Stimulated activated CD4-positive, alpha-beta T cell treated with anti-CD3 and anti-CD28 coated beads, Interleukin-15, amount 100 ng/mL, for 48 hours (primary cell): Measurements from ENCODE around the gene NEU2.
"Not testable (repeated sequence)": the region's sequence is repeated elsewhere in the genome, so short reads cannot be mapped to it uniquely, and the experiment has no call there.

Experiments used
- DNase-seq, 2 donors: peaks; one replicate each; pipeline ENCODE4 v3.0.0-alpha.2; 2020; ENCODE audit warnings: low read depth in 2 of 2

NEU2 gene

DNA sequence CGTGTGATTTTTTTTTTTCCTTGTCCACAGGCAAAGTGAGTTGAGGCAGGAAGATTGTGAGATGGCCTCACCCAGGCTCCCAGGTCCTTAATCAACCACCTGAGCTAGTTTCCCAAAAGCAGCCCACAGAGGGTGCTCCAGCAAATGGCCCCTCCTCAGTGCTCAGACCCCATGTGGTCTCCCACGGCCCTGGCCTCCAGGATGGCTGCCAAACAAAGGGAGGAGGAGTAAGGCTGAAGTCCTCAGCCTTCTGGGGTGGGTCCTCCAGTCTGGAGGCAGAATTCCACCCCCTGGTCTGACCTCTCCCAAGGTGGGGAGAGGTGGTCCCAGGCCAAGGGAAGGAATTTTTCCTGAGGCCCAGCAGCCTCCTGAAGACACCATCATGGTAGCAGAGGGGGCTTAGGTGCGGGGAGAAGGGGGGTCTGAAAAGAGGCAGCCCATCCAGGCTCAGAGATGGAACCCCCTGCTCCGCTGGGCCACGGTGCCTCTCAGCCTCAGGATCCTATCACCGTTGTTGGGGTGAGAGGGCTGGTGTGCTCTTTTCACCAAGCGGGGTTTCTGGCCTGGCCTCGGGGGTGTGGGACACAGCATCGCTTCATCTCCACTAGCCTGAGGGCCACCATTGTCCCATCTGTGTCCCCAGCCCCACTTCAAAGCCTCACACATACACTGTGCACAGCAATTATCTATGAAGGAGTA is 21.8 kb upstream of the NEU2 start:
- DNase-seq, result no peak

DNA sequence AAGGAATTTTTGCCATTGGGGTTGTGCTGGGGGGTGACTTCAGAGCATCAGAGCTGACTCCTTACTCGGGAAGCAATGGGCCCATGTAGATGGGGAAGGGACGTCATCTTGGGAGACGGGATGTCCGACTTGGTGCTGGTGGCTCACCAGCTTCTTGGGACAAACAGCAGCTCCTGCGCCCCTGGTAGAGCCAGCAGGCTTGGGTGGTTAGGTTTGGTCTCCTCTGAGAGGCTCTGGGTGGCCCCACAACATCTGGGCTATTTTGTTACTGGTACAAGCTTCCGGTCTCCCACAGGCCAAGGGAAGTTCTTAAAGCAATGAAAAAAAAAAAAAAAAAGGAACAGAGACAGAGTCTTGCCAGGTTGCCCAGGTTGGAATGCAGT is 21.2 kb upstream of the NEU2 start:
- DNase-seq, result no peak

DNA sequence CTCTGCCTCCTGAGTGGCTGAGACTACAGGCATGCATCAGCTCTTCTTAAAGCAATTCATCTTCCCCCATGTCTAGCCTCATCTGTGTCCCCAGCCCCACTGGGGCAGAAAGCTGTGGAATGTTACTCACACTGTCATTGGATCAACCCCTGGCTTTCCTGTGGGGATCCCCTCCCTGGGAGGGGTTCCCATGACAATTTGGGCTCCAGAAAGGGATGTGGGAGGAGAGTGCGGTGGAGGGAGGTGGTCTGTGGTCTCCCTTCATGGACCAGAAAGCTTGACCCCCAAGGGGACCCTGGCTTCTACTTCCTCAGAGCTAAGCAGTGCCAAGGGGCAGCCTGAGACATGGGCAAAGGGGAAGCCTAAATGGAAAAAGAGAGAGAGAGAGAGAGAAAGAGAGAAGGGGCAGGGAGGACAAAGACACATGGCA is 20.8 kb upstream of the NEU2 start:
- no peak for DNase-seq

DNA sequence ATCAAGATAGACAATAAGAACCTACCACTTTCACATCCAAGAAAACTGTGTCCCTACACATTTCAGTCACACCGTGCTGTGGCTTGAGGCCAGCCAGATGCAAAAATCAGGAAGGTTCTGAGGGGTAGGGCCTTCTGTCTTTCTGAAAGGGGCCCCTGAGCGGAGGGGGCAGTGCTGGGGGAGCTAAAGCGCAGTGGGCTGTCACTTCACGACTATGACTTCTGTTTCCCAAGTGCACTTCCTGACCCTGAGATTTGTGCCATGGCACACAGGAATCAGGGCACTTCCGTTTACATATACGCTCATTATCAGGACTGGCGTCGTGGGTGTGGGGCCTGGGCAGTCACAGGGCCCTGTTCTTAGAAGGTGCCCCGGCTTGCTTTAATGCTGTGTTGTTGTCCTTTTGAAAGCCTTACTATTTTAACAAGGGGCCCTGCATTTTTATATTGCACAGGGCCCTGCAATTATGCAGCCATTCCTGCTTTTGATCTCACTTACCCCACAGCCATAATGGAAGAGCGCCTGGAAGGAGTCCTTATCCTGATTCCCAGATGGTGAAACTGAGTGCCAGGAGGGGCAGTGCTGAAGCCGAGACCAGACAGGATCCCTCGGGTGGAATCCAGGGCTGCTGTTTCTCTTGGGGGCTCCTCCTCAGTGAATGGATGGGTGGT is 20.0 kb upstream of the NEU2 start:
- DNase-seq, result no peak

DNA sequence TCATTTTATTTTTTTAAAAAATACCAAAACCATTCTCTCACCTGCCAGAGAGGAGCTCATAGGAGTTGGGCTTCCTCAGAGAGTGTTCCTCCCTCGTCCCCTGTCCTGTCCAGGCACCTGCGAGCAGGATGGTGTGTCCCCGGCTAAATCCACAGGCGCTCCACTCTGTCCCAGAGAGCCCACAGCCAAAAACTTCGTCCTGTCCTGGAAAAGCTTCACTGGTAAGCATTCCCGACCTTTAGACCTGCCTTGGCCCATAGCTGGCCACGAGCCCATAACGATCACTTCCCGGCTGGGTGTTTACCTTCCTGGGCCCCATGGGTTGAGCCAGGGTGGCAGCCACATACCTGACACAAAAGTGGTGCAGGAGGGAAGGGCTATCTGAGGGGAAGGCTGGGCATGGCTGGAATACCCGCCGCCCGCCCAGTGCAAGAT is 19.4 kb upstream of the NEU2 start, which contains the start of gene NGEF:
NGEF (minus strand) TSS at position 230 of the 435 bp plus-strand sequence. CDS start 38,366 bp downstream, outside the sequence.
- DNase-seq, result no peak

DNA sequence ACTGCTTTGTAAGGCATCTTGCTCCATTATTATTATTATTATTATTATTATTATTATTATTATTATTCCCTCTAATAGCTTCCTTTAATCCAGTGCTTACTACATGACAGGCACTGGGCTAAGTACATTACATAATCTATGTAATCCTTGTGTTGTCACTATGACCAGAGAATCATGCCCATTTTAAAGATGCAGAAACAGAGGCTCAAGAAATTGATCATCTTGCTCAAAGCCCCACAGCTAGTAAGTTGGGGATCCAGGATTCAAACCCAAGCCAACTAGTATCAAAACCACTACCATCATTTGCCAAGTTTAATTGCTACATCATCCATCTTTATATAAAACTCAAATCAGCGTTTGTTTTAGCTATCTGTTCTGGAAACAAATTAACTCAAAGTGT is 18.8 kb upstream of the NEU2 start:
- no peak for DNase-seq

DNA sequence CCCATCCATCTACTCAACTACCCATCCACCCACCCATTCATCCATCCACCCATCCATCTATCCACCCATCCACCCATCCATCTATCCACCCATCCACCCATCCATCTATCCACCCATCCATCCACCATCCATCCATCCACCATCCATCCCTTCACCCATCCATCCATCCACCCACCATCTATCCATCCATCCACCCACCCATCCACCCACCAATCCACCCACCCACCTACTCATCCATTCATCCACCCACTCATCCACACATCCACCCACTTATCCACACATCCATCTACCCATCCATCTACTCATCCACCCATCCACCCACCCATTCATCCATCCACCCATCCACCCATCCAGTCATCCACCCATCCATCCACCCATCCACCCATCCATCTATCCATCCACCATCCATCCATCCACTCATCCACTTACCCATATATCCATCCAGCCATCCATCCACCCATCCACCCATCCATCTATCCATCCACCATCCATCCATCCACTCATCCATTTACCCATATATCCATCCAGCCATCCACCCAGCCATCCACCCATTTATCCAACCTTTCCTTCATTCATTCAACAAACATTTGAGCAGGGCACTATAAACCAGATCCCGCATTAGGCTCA is 17.3 kb upstream of the NEU2 start:
- DNase-seq, result no peak

DNA sequence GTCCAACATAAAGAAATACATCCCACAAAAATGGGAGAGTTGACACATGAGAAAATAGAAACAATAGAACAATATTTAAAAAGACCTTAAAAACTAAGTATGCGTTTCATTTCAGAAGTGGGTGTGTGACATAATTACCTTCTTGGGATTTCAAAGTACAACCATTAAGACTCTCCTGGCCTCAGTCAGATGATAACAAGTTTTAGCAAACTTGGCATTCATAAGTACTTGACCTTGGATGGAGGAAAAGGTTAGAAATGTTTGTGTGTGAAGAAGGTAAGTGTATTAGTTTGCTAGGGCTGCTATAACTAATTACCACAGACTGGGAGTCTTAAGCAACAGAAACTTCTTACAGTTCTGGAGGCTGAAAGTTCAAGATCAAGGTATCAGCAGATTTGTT is 14.5 kb upstream of the NEU2 start:
- DNase-seq, result no peak

DNA sequence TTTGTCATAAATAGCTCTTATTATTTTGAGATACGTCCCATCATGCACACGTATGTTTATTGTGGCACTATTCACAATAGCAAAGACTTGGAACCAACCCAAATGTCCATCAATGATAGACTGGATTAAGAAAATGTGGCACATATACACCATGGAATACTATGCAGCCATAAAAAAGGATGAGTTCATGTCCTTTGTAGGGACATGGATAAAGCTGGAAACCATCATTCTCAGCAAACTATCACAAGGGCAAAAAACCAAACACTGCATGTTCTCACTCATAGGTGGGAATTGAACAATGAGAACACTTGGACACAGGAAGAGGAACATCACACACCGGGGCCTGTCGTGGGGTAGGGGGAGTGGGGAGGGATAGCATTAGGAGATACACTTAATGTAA is 12.9 kb upstream of the NEU2 start:
- DNase-seq, result not testable (repeated sequence)

DNA sequence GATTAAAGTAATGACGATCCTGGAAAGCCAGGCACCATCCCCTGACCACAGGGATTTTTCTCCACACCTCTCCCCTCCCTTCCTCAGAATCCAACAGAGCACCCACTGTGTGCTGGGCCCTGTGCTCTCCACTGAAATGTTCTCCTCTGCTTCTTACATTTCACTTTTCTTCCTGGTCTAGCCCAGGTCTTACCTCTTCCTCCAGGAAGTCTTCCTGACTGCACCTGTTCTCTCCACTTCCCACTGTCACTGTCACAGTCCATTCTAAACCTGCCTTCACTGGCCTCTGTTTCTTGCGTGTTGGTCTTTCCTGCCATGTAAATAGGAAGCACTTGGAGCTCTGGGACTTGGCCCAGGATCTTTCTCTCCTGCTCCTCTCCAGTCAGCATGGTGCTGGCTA is 12.0 kb upstream of the NEU2 start:
- DNase-seq, result no peak

DNA sequence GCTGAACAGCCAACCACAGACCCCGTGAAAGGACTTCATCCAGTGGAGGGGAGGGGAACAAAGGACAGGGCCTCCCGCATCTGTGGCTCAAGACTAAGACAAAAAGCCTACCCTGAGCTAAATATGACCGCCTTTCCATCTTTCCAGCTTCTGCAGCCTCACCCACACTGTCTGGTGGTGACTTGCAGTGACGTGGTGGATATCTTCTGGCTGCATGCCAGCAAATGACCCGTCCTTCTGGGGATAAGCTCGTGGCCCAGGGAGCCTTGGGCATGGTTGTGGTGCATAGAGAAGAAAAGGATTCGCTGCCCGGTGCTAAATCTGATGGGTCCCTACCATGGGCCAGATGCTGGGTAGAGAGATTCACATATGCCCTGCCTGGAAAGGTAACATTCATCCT is 10.7 kb upstream of the NEU2 start:
- DNase-seq, result no peak

DNA sequence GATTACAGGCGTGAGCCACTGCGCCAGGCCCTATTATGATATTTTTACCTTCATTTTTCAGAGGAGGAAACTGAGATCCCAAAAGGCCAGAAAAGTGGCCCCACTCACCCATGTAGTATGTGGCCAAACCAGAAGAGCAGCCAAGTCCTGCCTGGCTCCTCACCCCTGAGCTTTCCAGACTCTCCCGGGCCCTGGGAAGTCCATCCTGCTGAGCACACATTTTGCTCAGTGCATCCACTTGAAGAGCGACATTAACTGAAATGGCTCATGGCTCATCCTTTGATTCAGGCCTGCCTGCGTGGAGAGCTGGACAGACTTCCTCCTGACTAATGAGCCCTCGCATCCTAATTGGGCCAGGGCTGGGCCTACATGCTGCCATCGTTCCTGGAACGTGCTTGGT is 9.9 kb upstream of the NEU2 start:
- no peak for DNase-seq

DNA sequence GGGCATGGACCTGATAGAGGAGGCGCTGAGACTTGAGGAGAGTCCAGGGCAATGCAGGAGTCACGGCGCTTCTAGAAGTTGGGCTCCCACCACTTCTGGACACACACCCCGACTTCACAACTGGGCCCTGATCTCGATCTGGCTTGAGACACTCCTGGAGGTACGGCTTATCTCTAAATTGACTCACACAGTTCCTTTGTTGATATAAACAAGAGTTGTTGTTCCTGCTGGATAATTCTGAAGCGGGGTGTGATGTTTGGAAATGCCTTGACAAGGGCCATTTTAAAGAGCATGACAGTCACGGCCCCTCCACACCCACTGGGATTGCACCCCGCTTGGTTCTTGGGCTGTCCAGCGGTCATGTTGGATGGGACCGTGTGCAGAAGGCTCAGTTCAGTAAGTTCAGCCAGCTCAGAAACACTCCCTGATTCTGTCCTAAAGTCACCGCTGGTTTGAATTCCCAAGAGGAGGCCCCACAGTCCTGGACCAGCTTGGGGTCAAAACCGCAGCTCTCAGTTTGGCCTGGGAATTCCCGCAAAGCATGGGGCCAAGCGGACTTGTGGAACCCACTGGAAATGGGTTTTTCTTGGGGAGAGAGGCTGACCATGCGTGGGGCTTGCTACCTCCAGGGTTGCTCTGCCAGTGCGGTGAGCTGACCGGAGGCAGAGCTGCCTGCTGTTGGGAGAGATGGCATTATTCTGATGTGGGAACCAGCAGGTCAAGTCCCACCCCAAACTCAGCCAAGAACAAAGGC is 9.3 kb upstream of the NEU2 start:
- DNase-seq, result no peak

DNA sequence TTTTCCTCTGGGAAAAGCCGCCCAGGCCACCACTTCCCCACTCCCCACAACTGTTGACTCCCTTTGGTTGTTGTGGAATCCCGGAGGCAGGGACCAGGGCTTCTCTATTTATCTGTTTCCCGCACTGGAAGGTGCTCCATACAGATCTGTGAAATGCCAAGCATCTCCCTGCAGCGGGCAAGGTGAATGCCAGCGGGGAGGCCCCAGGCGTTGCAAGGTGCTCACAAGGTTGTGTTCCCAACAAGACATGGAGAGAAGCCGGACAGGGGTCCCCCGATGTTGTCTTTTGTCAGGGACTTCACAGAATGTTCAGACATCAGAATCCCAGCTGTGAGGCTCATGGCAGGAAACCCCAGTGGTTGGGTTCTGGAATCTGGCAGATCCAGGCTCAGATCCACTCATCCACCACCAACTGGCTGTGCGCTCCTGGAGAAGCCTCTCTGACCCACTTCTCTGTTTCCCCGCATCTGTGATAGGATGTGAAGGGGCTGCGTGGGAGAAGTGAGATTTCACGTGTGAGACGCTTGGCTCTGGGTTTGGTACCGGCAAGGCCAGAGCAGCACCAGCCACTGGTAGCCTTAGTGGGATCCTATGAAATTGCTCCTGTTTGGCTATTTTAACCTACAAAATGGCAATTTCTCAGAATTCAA is 8.6 kb upstream of the NEU2 start:
- no peak for DNase-seq

DNA sequence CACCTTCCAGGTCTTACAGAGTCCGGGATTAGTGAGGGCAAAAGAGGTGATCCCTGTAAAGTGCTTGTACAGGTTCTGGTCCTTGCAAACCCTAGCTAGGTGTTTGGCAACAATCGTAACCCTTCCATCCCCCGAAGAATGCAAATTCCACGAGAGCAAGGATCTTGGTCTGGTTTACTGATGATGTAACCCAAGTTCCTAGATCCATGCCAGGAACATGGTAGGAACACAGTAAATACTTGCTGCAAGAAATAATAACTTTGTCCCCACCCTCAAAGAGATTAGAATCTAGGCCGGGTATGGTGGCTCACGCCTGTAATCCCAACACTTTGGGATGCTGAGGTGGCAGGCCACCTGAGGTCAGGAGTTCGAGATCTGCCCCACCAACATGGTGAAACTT is 6.8 kb upstream of the NEU2 start:
- no peak for DNase-seq

DNA sequence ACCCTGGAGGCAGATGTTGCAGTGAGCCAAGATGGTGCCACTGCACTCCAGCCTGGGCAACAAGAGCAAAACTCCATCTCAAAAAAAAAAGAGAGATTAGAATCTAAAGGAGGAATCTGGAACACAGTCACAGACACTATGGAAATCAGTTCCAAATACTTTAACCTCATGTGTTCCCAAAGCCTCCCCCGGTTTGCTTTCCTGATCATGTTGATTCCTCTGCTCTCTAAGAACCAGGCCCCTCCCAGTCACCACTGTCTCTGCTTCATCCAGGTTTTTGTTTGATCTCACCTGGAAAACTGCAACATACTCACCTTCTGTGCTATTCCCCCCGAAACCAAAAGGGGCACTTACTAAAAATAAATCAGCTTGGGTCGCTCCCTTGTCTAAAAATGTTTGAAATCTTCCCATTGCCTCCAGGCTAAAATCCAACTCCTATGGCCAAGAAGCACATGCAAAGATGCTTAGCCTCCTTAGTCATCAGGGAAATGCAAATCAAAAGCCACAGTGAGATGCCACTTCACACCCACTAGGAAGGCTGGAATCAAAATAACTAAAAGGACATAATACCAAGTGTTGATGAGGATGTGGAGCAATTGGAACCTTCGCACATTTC is 6.2 kb upstream of the NEU2 start:
- no peak for DNase-seq

DNA sequence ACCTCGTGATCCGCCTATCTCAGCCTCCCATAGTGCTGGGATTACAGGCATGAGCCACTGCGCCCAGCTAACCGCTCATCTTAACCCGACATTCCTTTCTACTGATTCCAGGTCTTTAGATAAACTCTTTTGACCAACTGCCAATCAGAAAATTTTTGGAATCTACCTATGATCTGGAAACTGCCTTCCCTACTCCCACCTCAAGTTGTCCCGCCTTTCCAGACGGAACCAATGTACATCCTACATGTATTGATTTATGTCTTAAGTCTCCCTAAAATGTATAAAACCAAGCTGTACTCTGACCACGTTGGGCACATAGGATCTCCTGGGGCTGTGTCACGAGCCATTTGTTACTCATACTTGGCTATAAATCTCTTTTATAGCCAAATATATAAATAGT is 3.2 kb upstream of the NEU2 start:
- no peak for DNase-seq

DNA sequence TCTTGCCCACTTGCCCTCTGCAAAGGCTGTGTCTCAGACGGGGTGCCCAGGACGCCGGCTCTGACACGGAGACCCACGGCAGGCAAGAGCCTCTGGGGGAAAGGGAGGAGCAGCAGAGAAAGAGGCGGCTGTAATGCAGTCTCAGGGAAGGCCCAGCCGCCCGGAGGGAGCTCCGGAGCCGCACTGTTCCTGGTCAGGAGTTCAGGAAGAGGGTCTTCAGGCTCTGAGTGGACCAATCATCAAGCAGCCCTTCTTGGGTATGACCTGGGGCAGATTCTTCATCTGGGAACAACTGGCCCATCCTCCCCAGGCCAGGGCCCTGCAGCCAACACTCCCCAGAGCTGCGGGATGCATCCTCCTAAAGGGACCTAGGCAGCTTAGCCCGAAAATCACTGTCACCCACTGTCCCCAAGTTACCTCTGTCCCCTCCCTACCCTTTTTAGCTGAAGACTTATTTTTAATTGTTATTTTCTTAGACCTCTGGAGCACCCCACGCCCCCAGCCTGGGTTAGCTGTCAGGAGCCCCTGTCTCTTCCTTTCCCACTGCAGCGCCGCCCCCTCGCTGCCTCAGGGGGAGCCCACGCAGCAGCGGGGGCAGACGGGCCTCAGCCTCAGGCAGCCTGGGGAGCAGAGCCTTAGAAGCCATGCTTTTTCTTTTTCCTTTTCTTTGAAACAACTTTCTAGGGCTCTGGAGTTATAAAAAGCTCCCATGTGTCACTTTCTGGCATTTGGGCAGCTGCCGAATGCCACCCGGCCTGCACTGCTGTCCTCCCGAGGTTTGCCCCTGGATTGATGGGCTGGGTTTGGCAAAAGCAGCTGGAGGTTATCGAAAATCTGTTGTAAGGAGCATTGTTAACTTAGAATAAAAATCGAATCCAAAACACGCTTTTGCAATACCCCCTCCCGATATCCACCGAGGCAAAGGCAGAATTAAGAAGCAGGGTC is 644 bp upstream of the NEU2 start:
- no peak for DNase-seq

DNA sequence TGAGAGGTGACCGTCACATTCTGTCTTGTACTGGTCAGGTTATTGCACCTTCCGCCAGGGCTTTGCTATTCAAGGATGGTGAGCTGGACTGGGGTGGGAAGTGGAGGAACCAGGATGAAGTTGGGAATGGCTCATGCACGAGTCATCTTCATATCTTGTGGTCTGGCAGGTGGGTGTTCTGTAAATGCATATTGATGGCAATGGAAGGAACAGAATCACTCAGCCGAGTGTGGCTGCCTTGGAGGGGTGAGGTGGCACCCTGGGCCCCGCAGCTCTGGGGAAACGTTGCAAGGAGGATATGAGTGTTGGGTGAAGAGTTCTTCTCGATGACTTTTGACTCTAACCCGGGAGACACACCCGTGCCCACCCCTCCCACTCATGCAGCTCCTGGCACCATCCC is 1.2 kb downstream of the NEU2 start:
- peak in 1 of 2 donors; percentile 18 for DNase-seq
